GM18502 (cell line): ENCODE data around the gene TIMM10.
"Not testable (repeated sequence)": the region's sequence is repeated elsewhere in the genome, so short reads cannot be mapped to it uniquely, and the experiment has no call there.

Experiments
- ATAC-seq: cut with Tn5 transposase; IDR thresholded peaks from one replicate; pipeline ENCODE4 v1.9.1; 2021; ENCODE audit warnings: mild to moderate bottlenecking; ENCODE audit not compliant: unreplicated experiment, poor library complexity

TIMM10 gene

GRCh38 chr11:57543593-57543992 lies 13.0 kb upstream of the TIMM10 start:
- no peak for ATAC-seq

- no peak for ATAC-seq
Observed at GRCh38 chr11:57542582-57542981, 12.0 kb upstream of the TIMM10 start.

GRCh38 chr11:57541169-57541568 lies 10.6 kb upstream of the TIMM10 start:
- no peak for ATAC-seq

- ATAC-seq: no peak
Observed at GRCh38 chr11:57539342-57539741, 8.8 kb upstream of the TIMM10 start.

DNA sequence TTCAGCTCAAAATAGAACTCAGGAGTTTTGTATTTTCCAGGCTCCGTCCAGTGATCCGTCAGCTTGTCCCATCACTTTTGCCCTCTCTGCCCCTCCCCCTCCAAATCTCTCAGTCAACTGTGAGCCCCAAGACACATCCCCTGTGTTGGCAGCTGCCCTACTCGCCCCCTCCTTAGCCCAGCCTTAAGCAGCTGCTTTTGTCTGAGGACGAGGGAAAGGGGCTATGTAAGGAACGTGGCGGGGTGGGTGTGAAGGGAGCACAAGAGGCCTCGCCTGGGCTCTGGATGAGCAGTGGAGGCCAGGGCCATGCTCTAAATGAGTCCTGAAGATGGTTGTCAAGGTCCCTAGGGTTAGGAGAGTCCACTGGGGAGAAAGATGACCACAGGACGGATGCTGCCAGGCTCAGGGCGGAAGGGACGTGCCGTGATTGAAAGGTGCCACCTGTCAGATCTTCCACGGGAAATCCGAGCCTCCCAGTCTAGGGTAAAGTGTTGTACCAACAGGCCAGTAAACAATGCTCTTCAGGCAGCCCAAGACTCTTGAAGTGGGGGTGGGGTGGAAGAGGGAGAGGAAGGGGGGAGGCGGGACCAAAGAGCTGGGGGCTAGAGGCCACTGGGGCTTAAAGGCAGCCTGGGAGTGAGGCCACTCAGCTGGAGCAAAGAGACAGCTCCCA lies 6.5 kb upstream of the TIMM10 start, which contains the start of gene SMTNL1:
SMTNL1 (plus strand) TSS at position 649 of the 673 bp plus-strand sequence. CDS start 5,048 bp downstream, outside the sequence.
- no peak for ATAC-seq

- ATAC-seq: not testable (repeated sequence)
Observed at GRCh38 chr11:57534449-57534848, 3.9 kb upstream of the TIMM10 start.

DNA sequence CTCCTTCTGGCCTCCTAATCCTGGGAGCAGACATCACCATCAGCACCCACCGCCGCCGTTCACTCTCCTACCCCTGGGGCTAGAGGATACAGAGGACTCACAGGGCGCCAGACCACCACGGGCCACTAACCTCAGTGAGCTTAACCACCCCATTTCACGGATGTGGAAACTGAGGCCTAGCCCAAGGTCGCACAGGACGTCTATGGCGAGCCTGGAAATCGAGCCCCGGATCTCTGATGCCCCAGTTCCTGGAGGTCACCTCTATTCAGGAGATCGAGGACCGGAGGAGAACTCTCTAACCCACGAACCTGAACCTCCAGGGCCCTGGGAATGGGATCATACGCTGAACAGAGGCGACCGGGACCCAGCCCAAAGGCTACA lies 349 bp downstream of the TIMM10 start:
- peak; percentile 0 for ATAC-seq

DNA sequence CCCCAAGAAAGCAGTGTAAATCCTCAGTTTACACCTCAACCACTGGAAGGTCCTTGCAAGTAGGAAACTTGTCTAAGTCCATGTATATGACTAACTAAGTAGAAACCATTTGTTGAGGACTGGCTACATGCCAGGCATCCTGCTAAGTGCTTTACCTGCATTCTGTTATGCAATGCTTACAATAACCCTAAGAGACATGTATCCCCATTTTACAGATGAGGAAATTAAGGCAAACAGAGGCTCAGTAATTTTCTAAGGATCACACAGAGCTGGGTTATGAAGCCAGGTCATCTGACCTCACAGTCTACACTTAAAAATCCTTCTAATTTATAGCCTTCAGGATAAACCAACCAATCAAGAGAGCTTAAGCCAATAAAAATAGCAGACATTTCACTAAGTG lies 1.5 kb downstream of the TIMM10 start:
- ATAC-seq: no peak

DNA sequence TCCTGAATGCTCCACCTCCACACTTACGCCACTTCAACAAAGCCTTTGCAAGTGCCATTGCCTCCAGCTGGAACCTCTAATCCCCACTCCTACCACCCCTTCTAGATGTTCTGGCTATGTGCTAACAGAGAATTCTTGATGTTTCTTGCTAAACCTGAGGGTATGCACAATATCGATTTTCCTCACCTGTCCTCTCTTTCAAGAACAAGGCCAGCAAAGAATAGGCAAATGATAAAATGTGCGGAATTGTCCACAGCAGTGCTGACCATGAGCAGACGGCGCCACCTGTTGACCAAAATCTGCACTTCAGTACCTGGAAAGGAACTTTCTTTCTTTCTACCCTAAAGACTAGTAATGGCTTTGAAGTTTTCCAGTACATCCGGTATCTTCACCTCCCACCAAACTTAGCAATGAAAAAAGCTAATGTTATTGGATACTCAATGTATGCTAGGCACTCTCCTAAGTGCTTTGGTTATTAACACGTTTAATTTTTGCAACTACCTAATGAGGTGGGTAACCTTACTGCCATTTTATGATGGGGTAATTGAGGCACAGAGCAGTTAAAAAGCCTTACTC lies 3.4 kb downstream of the TIMM10 start:
- ATAC-seq: no peak

- no peak for ATAC-seq
Observed at GRCh38 chr11:57523419-57523818, 7.1 kb downstream of the TIMM10 start.

DNA sequence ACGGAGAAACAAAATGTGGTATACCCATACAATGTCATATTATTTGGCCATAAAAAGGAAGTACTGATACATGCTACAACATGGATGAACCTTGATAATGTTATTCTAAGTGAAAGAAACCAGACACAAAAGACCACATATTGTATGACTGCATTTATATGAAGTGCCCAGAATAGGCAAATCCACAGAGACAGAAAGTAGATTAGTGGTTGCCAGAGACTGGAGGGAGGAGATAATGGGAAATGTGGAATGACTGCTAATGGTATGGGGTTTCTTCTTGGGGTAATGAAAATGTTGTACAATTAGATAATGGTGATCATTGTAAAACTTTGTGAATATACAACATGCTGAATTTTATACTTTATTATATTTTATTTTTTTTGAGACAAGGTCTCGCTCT lies 9.4 kb downstream of the TIMM10 start:
- ATAC-seq: no peak

- no peak for ATAC-seq
Observed at GRCh38 chr11:57516061-57516443, 14.5 kb downstream of the TIMM10 start.

- ATAC-seq: peak; percentile 62
Observed at GRCh38 chr11:57515332-57516060, 15.1 kb downstream of the TIMM10 start, which contains the start of gene SLC43A1. Gene SLC43A1, minus strand, starts transcription at chr11:57515702. Its CDS starts 1,591 bp downstream, at chr11:57514111.

- peak; percentile 51 for ATAC-seq
Observed at GRCh38 chr11:57514538-57515331, 15.8 kb downstream of the TIMM10 start.

GRCh38 chr11:57513911-57514537 lies 16.5 kb downstream of the TIMM10 start:
- ATAC-seq: peak; percentile 31

DNA sequence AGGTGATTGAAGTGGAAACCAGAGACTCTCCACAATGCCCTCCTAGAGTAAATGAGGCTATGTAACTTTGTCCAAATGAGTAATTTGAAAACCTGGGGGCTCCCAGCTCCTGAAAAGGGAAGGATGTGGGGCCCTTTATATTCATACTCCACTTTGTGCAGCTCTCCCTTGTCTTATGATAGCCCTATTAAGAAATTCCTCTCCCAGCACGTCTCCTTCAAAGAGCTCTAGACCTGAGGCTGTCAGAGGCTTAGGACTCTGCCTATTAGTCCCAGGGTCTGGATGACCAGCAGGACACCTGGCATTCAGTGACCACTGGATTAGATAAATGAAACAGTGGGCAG lies 17.1 kb downstream of the TIMM10 start:
- no peak for ATAC-seq

DNA sequence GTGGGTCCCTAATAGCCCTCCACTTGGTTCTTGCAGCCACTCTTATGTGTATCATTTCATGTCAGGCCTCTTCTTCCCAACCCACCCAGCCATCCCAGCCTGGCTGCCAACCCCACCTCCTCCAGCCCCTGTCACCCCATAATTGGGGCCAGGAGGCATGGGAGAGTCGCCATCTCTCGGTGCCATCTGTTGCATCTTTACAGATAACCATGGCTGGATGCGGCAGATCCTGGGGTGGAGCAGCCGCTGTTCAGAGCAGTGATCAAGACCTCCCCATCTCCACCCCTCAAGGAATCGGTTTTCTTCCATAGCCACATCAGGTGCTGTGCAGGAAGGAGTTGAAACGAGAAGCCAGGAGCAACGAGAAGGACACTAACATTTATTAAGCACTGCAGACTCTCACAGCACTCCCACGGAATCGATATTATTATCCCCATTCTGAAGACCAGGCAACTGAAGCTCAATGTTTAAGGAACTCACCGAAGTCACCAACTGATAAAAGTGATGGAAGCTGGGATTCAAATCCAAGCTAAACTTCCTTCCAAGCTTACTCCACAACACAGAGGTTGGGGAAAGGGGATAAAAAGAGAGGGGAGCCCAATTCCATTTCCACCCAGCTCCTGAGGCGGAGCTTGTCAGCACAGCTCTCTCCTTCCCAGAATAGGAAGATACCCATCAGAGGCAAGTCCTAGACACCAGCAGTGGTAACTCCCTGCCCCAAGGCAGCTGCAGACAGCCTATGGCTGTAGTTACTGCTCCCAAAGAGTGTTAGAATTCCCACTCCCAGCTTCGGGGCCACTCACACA lies 17.7 kb downstream of the TIMM10 start:
- no peak for ATAC-seq

DNA sequence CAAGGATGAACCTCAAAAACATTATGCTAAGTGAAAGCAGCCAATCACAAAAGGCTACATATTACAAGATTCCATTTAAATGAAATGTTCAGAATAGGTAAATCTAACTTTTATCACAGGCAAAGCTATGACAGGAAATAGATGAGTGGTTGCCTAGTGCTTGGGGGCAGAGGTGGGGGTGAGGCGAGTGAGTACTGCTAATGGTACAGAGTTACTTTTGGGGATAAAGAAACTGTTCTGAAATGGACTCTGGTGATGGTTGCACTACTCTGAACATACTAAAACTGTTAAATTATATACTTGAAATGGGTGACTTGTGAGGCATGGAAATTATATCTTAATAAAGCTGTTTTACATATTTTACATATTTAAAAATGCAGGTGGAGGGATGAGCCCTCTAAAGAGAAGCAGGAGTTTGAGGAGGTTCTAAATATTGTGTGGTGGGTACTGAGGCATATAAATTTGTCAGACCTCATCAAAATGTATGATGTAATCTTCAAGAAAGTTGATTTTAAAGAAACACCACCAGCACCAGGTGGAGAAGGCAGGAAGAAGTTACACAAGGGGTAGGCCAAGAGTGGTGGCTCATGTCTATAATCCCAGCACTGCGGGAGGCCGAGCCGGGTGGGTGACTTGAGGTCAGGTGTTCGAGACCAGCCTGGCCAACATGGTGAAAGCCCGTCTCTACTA lies 18.7 kb downstream of the TIMM10 start:
- no peak for ATAC-seq
